AG04449 (cell line): Measurements from ENCODE around the gene STRN.
"Not testable (repeated sequence)": the region's sequence is repeated elsewhere in the genome, so short reads cannot be mapped to it uniquely, and the experiment has no call there.

Experiments
- CTCF ChIA-PET: fragments of 350-600 bp; formaldehyde crosslinking; extraction: SDS; loops from one replicate; lab custom pipeline; 2021; ENCODE audit warnings: antibody characterized with exemption; lab: Yijun Ruan, JAX
- POLR2A ChIA-PET: fragments of 400-600, 350-600 bp; formaldehyde crosslinking; extraction: SDS; loops from one replicate; lab custom pipeline; 2020; ENCODE audit warnings: antibody characterized with exemption, inconsistent platforms; lab: Yijun Ruan, JAX
- DNase-seq: peaks from one replicate; pipeline ENCODE4 v3.0.0-alpha.2; 2010; ENCODE audit warnings: low read depth, low spot score
- H3K4me3 ChIP-seq: 2 replicates; pipeline ENCODE4 v1.5.1; 2011; ENCODE audit warnings: low read depth, mild to moderate bottlenecking, control low read depth, low read length
- CTCF ChIP-seq: IDR thresholded peaks from one replicate; pipeline ENCODE4 v1.5.1; 2011; ENCODE audit warnings: mild to moderate bottlenecking, moderate library complexity, low read length, control low read depth, inconsistent platforms; ENCODE audit not compliant: insufficient read depth; ENCODE audit errors: missing control alignments

The STRN gene

GRCh38 chr2:36930787-36931410 lies 35.4 kb downstream of the STRN start:
- CTCF ChIA-PET, DNase-seq, H3K4me3 ChIP-seq, POLR2A ChIA-PET: not testable (repeated sequence)

- POLR2A ChIA-PET, H3K4me3 ChIP-seq, DNase-seq: not testable (repeated sequence)
- CTCF ChIA-PET = interaction anchor here (0.9 kb wide), 1 partner anchor 36 kb away, joined by 3 read pairs; no protein-coding TSS in a partner anchor
Measured at GRCh38 chr2:36926175-36927132, 39.9 kb downstream of the STRN start.

- POLR2A ChIA-PET, CTCF ChIA-PET, DNase-seq, H3K4me3 ChIP-seq: not testable (repeated sequence)
Measured at GRCh38 chr2:36922629-36923028, 43.7 kb downstream of the STRN start.

GRCh38 chr2:36921984-36922383 lies 44.4 kb downstream of the STRN start:
- ChIA-PET CTCF (no interaction called here), POLR2A (no interaction called here)
- no peak for DNase-seq
- TF ChIP-seq CTCF = no peak
- H3K4me3 ChIP-seq = no peak overlapping the region

GRCh38 chr2:36919041-36919837 lies 47.1 kb downstream of the STRN start:
- no peak for TF ChIP-seq CTCF
- H3K4me3 ChIP-seq = no peak overlapping the region
- POLR2A ChIA-PET = no interaction called here
- no peak for DNase-seq
- CTCF ChIA-PET = interaction anchor here (0.7 to 2.7 kb wide), 16 partner anchors 8 to 234 kb away, joined by 3 to 23 read pairs (median 3); no protein-coding TSS in a partner anchor

- DNase-seq = no peak
- POLR2A ChIA-PET = no interaction called here
- CTCF ChIA-PET = interaction anchor here (1.0 to 2.7 kb wide), 15 partner anchors 9 to 233 kb away, joined by 3 to 23 read pairs (median 3); no protein-coding TSS in a partner anchor
- TF ChIP-seq CTCF = no peak
- H3K4me3 ChIP-seq = no peak overlapping the region
Measured at GRCh38 chr2:36918307-36918706, 48.0 kb downstream of the STRN start.

GRCh38 chr2:36915627-36916026 lies 50.7 kb downstream of the STRN start:
- H3K4me3 ChIP-seq = no peak overlapping the region
- TF ChIP-seq CTCF = no peak
- DNase-seq = no peak
- ChIA-PET POLR2A (no interaction called here), CTCF (no interaction called here)
